HEK293T (cell line): Measurements from ENCODE around the gene INVS.

Source experiments
- ARNT ChIP-seq: fragments of 450-650 bp; IDR thresholded peaks from 2 replicates; pipeline ENCODE4 v1.6.1; 2017; ENCODE audit warnings: mild to moderate bottlenecking
- BHLHE40 ChIP-seq: fragments of 450-650 bp; IDR thresholded peaks from 2 replicates; pipeline ENCODE4 v1.6.1; 2016; ENCODE audit warnings: mild to moderate bottlenecking, moderate library complexity, borderline replicate concordance
- CTBP1 ChIP-seq: fragments of 450-650 bp; IDR thresholded peaks from 2 replicates; pipeline ENCODE4 v1.6.1; 2016; ENCODE audit warnings: borderline replicate concordance
- ELF4 ChIP-seq: fragments of 450-650 bp; IDR thresholded peaks from 2 replicates; pipeline ENCODE4 v1.6.1; 2017; ENCODE audit warnings: antibody characterized with exemption
- FOXA1 ChIP-seq: fragments of 450-650 bp; IDR thresholded peaks from 2 replicates; pipeline ENCODE4 v1.6.1; 2016; ENCODE audit warnings: mild to moderate bottlenecking
- FOXK2 ChIP-seq: fragments of 450-650 bp; IDR thresholded peaks from 2 replicates; pipeline ENCODE4 v1.6.1; 2016; ENCODE audit warnings: mild to moderate bottlenecking
- HDGF ChIP-seq: fragments of 450-650 bp; IDR thresholded peaks from 2 replicates; pipeline ENCODE4 v1.6.1; 2017; ENCODE audit warnings: antibody characterized with exemption, borderline replicate concordance
- NFRKB ChIP-seq: fragments of 450-650 bp; IDR thresholded peaks from 2 replicates; pipeline ENCODE4 v1.6.1; 2016; ENCODE audit warnings: mild to moderate bottlenecking, moderate library complexity
- PKNOX1 ChIP-seq: fragments of 450-650 bp; IDR thresholded peaks from 2 replicates; pipeline ENCODE4 v1.6.1; 2016
- SP1 ChIP-seq: fragments of 450-650 bp; IDR thresholded peaks from 2 replicates; pipeline ENCODE4 v1.6.1; 2017
- SUZ12 ChIP-seq: fragments of 450-650 bp; IDR thresholded peaks from 2 replicates; pipeline ENCODE4 v1.6.1; 2016; ENCODE audit warnings: mild to moderate bottlenecking
- ZNF384 ChIP-seq: fragments of 450-650 bp; IDR thresholded peaks from 2 replicates; pipeline ENCODE4 v1.6.1; 2016

GRCh38 chr9:100211476-100211875, 112.4 kb downstream of the INVS start:
- TF ChIP-seq SP1 (no peak), ARNT (no peak), SUZ12 (no peak), FOXK2 (no peak), BHLHE40 (no peak), PKNOX1 (no peak), ZNF384 (no peak), FOXA1 (no peak), CTBP1 (no peak), NFRKB (no peak), HDGF (no peak), ELF4 (no peak)
